PC-3 (cell line): ENCODE data around the gene EPHB3.

Experiments used
- CTCF ChIP-seq: fragments of 300-600 bp; sonication (generic); conservative IDR thresholded peaks from 2 replicates; pipeline ENCODE4 v1.5.1; 2017; ENCODE audit warnings: antibody characterized with exemption, low read depth, mild to moderate bottlenecking, low read length
- EZH2 ChIP-seq: fragments of 300-600 bp; sonication (generic); IDR thresholded peaks from one replicate; pipeline ENCODE4 v1.6.1; 2017; ENCODE audit warnings: antibody characterized with exemption, mild to moderate bottlenecking, low read length; ENCODE audit not compliant: unreplicated experiment

DNA sequence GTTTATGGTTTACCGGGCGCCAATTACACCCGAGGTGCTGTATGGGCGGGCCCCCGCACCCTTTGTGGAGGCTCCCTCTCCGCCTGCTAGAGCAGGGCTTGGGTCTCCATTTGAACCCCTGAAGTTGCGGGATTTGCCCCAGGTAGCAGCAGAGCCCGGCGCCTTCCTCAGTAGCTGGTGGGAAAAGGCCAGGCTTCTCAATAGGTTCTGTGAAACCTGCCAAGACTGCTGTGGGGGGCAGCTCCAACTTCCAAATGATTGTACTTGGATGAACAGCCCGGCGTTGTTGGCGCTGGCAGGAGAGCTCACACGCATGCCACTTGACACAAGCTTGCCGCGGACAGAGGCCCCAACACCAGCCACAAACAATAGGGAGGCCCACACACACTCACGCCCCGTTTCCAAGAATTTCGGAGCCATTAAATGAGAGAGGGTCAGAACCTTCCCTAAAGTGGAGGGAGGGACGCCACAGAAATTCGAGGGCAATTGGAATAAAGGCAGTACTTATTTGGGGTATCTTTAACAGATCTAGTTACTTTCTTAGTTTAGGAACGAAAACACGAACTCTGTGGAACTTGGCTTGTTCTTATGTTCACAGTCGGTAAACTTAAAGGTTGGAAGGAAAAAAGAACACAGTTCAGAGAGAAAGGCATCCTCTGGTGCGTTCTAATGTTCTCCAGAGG is 1.4 kb downstream of the EPHB3 start:
- no peak for TF ChIP-seq EZH2
- no peak for TF ChIP-seq CTCF
